ENCODE data around the gene GPC6.

DNA sequence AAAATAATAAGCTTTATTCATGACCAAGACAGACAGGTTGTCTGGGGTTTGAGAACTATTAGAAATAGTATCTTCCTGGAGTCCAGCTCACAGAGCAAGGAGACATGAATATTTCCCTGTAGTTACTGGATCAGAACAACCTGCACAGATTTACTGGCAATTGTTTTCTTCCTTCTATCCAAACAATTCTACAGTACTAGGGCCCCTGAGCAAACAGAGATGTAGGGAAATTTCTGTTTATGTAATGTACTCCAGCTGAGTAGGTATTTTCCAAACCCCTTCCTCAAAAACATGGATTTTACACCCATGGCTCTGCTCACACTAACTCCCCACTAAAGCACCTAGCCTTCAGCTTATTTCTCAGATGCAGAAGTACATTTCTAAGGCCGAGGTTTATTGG, 557.6 kb downstream of the GPC6 start:
- TF ChIP-seq, protein P1, sequence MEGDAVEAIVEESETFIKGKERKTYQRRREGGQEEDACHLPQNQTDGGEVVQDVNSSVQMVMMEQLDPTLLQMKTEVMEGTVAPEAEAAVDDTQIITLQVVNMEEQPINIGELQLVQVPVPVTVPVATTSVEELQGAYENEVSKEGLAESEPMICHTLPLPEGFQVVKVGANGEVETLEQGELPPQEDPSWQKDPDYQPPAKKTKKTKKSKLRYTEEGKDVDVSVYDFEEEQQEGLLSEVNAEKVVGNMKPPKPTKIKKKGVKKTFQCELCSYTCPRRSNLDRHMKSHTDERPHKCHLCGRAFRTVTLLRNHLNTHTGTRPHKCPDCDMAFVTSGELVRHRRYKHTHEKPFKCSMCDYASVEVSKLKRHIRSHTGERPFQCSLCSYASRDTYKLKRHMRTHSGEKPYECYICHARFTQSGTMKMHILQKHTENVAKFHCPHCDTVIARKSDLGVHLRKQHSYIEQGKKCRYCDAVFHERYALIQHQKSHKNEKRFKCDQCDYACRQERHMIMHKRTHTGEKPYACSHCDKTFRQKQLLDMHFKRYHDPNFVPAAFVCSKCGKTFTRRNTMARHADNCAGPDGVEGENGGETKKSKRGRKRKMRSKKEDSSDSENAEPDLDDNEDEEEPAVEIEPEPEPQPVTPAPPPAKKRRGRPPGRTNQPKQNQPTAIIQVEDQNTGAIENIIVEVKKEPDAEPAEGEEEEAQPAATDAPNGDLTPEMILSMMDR (IDR thresholded peaks at IDR 0.05): no peak
- TF ChIP-seq POLR2A (IDR thresholded peaks at IDR 0.05): no peak
